Lower lobe of right lung (tissue), 2 donors: ENCODE results near the gene PTPRN2. TPM values are rescaled to one million over a fixed set of nuclear protein-coding genes. Genes with fewer than 3 reads are reported as not detected.
A peak's percentile ranks its signal among the peaks of the same experiment; 100 is the strongest.

ENCODE experiments used
- ATAC-seq, 2 donors: fragments of 200-7000 bp; cut with Tn5 transposase; one replicate each; pipeline ENCODE4 v1.9.1; 2020 to 2022; ENCODE audit warnings: mild to moderate bottlenecking in 2 of 2, moderate library complexity in 2 of 2
- DNase-seq: peaks from one replicate; pipeline ENCODE4 v3.0.0-alpha.2; 2020
- H3K27ac ChIP-seq: fragments of 200-600 bp; one replicate; pipeline ENCODE4 v1.8.0; 2022
- H3K27me3 ChIP-seq: fragments of 200-600 bp; one replicate; pipeline ENCODE4 v1.8.0; 2022; ENCODE audit warnings: low read depth
- H3K36me3 ChIP-seq: fragments of 200-600 bp; one replicate; pipeline ENCODE4 v1.8.0; 2022; ENCODE audit warnings: mild to moderate bottlenecking
- H3K4me1 ChIP-seq: fragments of 200-600 bp; one replicate; pipeline ENCODE4 v1.8.0; 2022
- H3K4me3 ChIP-seq: fragments of 200-600 bp; one replicate; pipeline ENCODE4 v1.8.0; 2022; ENCODE audit warnings: mild to moderate bottlenecking
- H3K9me3 ChIP-seq: fragments of 200-600 bp; one replicate; pipeline ENCODE4 v1.8.0; 2022
- CTCF ChIP-seq: fragments of 200-600 bp; IDR thresholded peaks from one replicate; pipeline ENCODE4 v1.8.0; 2022; ENCODE audit warnings: antibody characterized with exemption, mild to moderate bottlenecking
- intact Hi-C: fragments of 100-400 bp; cut with DNase I; formaldehyde crosslinking; loops from one replicate; pipeline ENCODE4 v1.11.0; 2022
- total RNA-seq: library from RNA; stranded (reverse); fragmentation: NEBNext Ultra II Directional; extraction: Animal tissue kit (Norgen Biotek cat#: 25700); gene quantifications from one replicate; pipeline ENCODE4 v1.2.1, GENCODE V29; 2021
- donor health status: DM: no; HTN: yes; CAD: no; lungs with severe emphysema.

Gene PTPRN2
- total RNA-seq, 1 donor from 2014 or later, result 6.8 TPM

DNA sequence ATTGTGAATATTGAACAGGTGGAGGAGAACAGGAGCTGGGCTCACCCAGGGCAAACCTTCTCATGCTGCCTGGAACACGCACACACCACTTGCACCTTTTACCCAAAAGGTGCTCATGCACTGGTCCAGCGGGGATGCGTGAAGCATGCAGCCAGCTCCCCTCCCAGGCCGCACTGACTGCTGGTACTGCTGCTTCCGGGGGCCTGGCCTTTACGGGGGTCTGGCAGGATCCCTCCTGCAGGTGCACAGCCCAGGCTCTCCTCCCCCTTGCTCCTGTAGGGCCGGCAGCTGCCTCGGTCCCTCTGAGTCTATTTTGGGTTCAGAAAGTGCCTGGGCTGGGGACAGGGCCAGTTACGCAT, 1029.1 kb downstream of the PTPRN2 start:
- Histone ChIP-seq H3K27ac (no peak overlapping the region), H3K27me3 (no peaks in the 10 kb centered on the region), H3K9me3 (no peaks in the 10 kb centered on the region), H3K4me3 (no peak overlapping the region), H3K4me1 (no peaks in the 10 kb centered on the region), H3K36me3 (no peaks in the 10 kb centered on the region)
- intact Hi-C loops, result no loop called here
- peak; percentile 35 for DNase-seq
- no peak for ATAC-seq
- TF ChIP-seq CTCF, result no peak

GRCh38 chr7:157558061-157558460, 1029.6 kb downstream of the PTPRN2 start:
- no peak for TF ChIP-seq CTCF
- Histone ChIP-seq H3K36me3 (no peaks in the 10 kb centered on the region), H3K27ac (no peak overlapping the region), H3K4me3 (no peak overlapping the region), H3K4me1 (no peaks in the 10 kb centered on the region), H3K9me3 (no peaks in the 10 kb centered on the region), H3K27me3 (no peaks in the 10 kb centered on the region)
- DNase-seq (peak; percentile 40), ATAC-seq (no peak)
- intact Hi-C loops, result no loop called here

DNA sequence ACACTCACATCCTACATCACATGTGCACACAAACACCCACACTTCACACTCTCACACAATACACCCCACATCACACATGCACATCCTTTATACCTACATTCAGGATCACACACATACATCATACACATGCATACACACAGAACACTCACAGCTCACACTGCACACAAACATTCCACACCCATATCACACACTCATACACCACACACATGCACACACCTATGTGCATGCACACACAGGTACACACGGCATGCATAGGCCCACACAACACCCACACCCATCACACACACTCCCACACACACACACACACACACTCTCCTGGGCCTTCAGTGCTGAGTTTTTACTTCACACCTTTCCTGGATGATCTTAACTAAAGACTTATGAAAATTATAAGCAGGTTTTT, 1030.4 kb downstream of the PTPRN2 start:
- Histone ChIP-seq H3K4me1 (no peaks in the 10 kb centered on the region), H3K27ac (no peak overlapping the region), H3K27me3 (no peaks in the 10 kb centered on the region), H3K9me3 (no peaks in the 10 kb centered on the region), H3K36me3 (no peaks in the 10 kb centered on the region), H3K4me3 (no peak overlapping the region)
- DNase-seq, result no peak
- intact Hi-C loops, result no loop called here
- ATAC-seq, result no peak
- no peak for TF ChIP-seq CTCF

DNA sequence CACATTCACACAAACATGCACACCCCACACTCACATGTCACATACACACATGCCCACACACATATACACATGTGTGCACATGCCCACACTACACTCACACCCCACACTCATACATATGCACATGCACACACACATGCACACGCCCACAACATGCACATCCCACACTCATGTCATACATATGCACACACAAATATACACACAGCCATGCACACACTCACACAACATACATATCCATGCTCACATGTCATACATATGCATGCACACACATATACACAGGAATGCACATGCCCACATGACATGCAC, 1031.0 kb downstream of the PTPRN2 start:
- ATAC-seq, result no peak
- intact Hi-C loops, result no loop called here
- no peak overlapping the region for H3K4me3 ChIP-seq
- H3K36me3 ChIP-seq, result no peaks in the 10 kb centered on the region
- H3K9me3 ChIP-seq, result no peaks in the 10 kb centered on the region
- H3K4me1 ChIP-seq, result no peaks in the 10 kb centered on the region
- no peaks in the 10 kb centered on the region for H3K27me3 ChIP-seq
- no peak for TF ChIP-seq CTCF
- H3K27ac ChIP-seq, result no peak overlapping the region
- no peak for DNase-seq

DNA sequence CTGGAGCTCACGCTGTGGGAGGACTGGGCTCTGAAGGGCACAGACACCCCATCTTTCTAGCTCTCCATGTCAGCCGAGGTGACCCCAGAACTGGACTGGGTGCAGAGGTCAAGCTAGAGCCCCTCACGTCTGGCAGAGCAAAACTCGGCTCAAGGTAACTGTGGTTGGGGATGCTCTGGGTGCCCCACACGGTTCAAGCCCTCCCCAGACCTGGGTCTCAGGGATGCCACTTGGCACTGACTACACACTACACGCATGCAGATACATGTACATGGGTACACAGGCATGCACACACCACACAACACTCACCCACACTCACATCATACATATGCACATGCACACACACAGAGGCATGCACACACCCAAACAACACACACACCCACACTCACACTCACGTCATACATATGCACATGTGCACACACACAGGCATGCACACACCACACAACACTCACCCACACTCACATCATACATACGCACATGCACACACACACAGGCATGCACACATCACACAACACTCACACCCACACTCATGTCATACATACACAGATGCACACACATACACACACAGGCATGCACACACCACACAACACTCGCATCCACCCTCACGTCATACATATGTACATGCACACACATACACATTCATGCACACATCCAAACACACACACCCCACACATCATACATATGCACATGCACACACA, 1031.5 kb downstream of the PTPRN2 start:
- ATAC-seq, result no peak

More for the DNA sequence above, 1031.5 kb downstream of the PTPRN2 start:
- no peak overlapping the region for H3K27ac ChIP-seq
- no peak for TF ChIP-seq CTCF
- H3K4me1 ChIP-seq, result no peaks in the 10 kb centered on the region
- no peaks in the 10 kb centered on the region for H3K9me3 ChIP-seq
- H3K36me3 ChIP-seq, result no peaks in the 10 kb centered on the region
- no peaks in the 10 kb centered on the region for H3K27me3 ChIP-seq
- intact Hi-C loops, result no loop called here
- DNase-seq, result no peak
- no peak overlapping the region for H3K4me3 ChIP-seq
